Suprapubic skin (tissue), 4 donors: ENCODE data around the gene KANSL1. TPM values are rescaled to one million over a fixed set of nuclear protein-coding genes. Genes with fewer than 3 reads are reported as not detected.

Experiments
- DNase-seq, 2 donors: peaks; one replicate each; pipeline ENCODE4 v3.0.0-alpha.2; 2019; ENCODE audit warnings: low spot score in 2 of 2
- H3K27ac ChIP-seq: fragments of 200-600 bp; sonication (generic); one replicate; pipeline ENCODE4 v1.5.1; 2019
- H3K27me3 ChIP-seq: fragments of 200-600 bp; sonication (generic); one replicate; pipeline ENCODE4 v1.5.1; 2019
- H3K36me3 ChIP-seq: fragments of 200-600 bp; sonication (generic); one replicate; pipeline ENCODE4 v1.5.1; 2019
- H3K4me1 ChIP-seq: fragments of 200-600 bp; sonication (generic); one replicate; pipeline ENCODE4 v1.5.1; 2019
- H3K4me3 ChIP-seq: fragments of 200-600 bp; sonication (generic); one replicate; pipeline ENCODE4 v1.5.1; 2019; ENCODE audit warnings: mild to moderate bottlenecking
- H3K9me3 ChIP-seq: fragments of 200-600 bp; sonication (generic); one replicate; pipeline ENCODE4 v1.5.1; 2019
- CTCF ChIP-seq, 2 donors: fragments of 200-600 bp in 1 of 2; fragments of 450-650 bp in 1 of 2; sonication (generic) in 1 of 2; IDR thresholded peaks; one replicate each; pipeline ENCODE4 v1.5.1; 2016 to 2019; ENCODE audit warnings: antibody characterized with exemption in 2 of 2, mild to moderate bottlenecking in 1 of 2, moderate library complexity in 1 of 2
- EP300 ChIP-seq: sonication (generic); formaldehyde crosslinking; IDR thresholded peaks from one replicate; pipeline ENCODE4 v1.6.1; 2017; ENCODE audit warnings: antibody characterized with exemption
- POLR2A ChIP-seq, 2 donors: fragments of 450-650 bp; IDR thresholded peaks; one replicate each; pipeline ENCODE4 v1.6.1; 2017; ENCODE audit warnings: antibody characterized with exemption in 2 of 2, mild to moderate bottlenecking in 2 of 2, moderate library complexity in 2 of 2
- POLR2AphosphoS5 ChIP-seq, 3 donors: sonication (generic); formaldehyde crosslinking; IDR thresholded peaks; one replicate each; pipeline ENCODE4 v1.6.1; 2017; ENCODE audit warnings: antibody characterized with exemption in 3 of 3
- WGBS: methylation state at CpG from one replicate; pipeline ENCODE4 v1.1.5; 2018; 5-methylcytosine and 5-hydroxymethylcytosine counted together
- total RNA-seq, 4 donors: library from RNA; depleted of rRNA; stranded (reverse); fragments of >200 nt; gene quantifications; one replicate each; pipeline ENCODE4 v1.1.0, GENCODE V29; 2016

The KANSL1 gene
- total RNA-seq, 4 donors from 2014 or later = 68.2 to 187 (median 79.0) TPM

GRCh38 chr17:46163929-46164594 lies 29.2 kb downstream of the KANSL1 start:
- TF ChIP-seq POLR2AphosphoS5 (IDR thresholded peaks at IDR 0.05) = no peak
- TF ChIP-seq CTCF (IDR thresholded peaks at IDR 0.05) = no peak
- no peak for TF ChIP-seq POLR2A (IDR thresholded peaks at IDR 0.05)
- TF ChIP-seq EP300 = no peak
- H3K27ac ChIP-seq = no peak overlapping the region
- H3K36me3 ChIP-seq = peaks cover 4% of the 10 kb centered on the region
- no peak overlapping the region for H3K4me3 ChIP-seq
- no peaks in the 10 kb centered on the region for H3K9me3 ChIP-seq
- WGBS = 35% methylated on average over 4 of the region's 4 CpGs
- H3K4me1 ChIP-seq = peaks cover 65% of the 10 kb centered on the region
- no peaks in the 10 kb centered on the region for H3K27me3 ChIP-seq
- DNase-seq = no peak

- H3K27me3 ChIP-seq = no peaks in the 10 kb centered on the region
- no peaks in the 10 kb centered on the region for H3K36me3 ChIP-seq
- TF ChIP-seq EP300 = no peak
- no peak for TF ChIP-seq POLR2A (IDR thresholded peaks at IDR 0.05)
- no peak for TF ChIP-seq CTCF (IDR thresholded peaks at IDR 0.05)
- no peak for TF ChIP-seq POLR2AphosphoS5 (IDR thresholded peaks at IDR 0.05)
- peaks cover 73% of the 10 kb centered on the region for H3K4me1 ChIP-seq
- no peak overlapping the region for H3K4me3 ChIP-seq
- no peaks in the 10 kb centered on the region for H3K9me3 ChIP-seq
- WGBS = 67% methylated on average over 1 of the region's 1 CpG
- no peak overlapping the region for H3K27ac ChIP-seq
- no peak for DNase-seq
Measured at GRCh38 chr17:46163316-46163715, 29.9 kb downstream of the KANSL1 start.

GRCh38 chr17:46162866-46163265 lies 30.4 kb downstream of the KANSL1 start:
- no peaks in the 10 kb centered on the region for H3K9me3 ChIP-seq
- no peaks in the 10 kb centered on the region for H3K36me3 ChIP-seq
- DNase-seq = no peak
- no peak for TF ChIP-seq CTCF (IDR thresholded peaks at IDR 0.05)
- TF ChIP-seq POLR2A (IDR thresholded peaks at IDR 0.05) = no peak
- TF ChIP-seq EP300 = no peak
- TF ChIP-seq POLR2AphosphoS5 (IDR thresholded peaks at IDR 0.05) = no peak
- H3K27ac ChIP-seq = no peak overlapping the region
- peaks cover 77% of the 10 kb centered on the region for H3K4me1 ChIP-seq
- no peaks in the 10 kb centered on the region for H3K27me3 ChIP-seq
- H3K4me3 ChIP-seq = no peak overlapping the region
- WGBS = 0% methylated on average over 1 of the region's 1 CpG

- Histone ChIP-seq H3K27me3 (no peaks in the 10 kb centered on the region), H3K27ac (no peak overlapping the region), H3K9me3 (no peaks in the 10 kb centered on the region), H3K4me1 (peaks cover 81% of the 10 kb centered on the region), H3K36me3 (no peaks in the 10 kb centered on the region), H3K4me3 (no peak overlapping the region)
- no peak for TF ChIP-seq POLR2A (IDR thresholded peaks at IDR 0.05)
- TF ChIP-seq POLR2AphosphoS5 (IDR thresholded peaks at IDR 0.05) = no peak
- TF ChIP-seq EP300 = no peak
- no peak for TF ChIP-seq CTCF (IDR thresholded peaks at IDR 0.05)
- WGBS = 91% methylated on average over 8 of the region's 8 CpGs
- no peak for DNase-seq
Measured at GRCh38 chr17:46160169-46160568, 33.1 kb downstream of the KANSL1 start.

GRCh38 chr17:46159686-46160085 lies 33.5 kb downstream of the KANSL1 start:
- H3K27me3 ChIP-seq = no peaks in the 10 kb centered on the region
- no peak for TF ChIP-seq POLR2A (IDR thresholded peaks at IDR 0.05)
- no peak for TF ChIP-seq EP300
- no peak for TF ChIP-seq POLR2AphosphoS5 (IDR thresholded peaks at IDR 0.05)
- TF ChIP-seq CTCF (IDR thresholded peaks at IDR 0.05) = no peak
- H3K36me3 ChIP-seq = no peaks in the 10 kb centered on the region
- peaks cover 81% of the 10 kb centered on the region for H3K4me1 ChIP-seq
- 64% methylated on average over 2 of the region's 2 CpGs for WGBS
- H3K9me3 ChIP-seq = no peaks in the 10 kb centered on the region
- no peak for DNase-seq
- H3K4me3 ChIP-seq = no peak overlapping the region
- H3K27ac ChIP-seq = no peak overlapping the region
